ENCODE measurements around the gene GPBAR1.

Gene GPBAR1

DNA sequence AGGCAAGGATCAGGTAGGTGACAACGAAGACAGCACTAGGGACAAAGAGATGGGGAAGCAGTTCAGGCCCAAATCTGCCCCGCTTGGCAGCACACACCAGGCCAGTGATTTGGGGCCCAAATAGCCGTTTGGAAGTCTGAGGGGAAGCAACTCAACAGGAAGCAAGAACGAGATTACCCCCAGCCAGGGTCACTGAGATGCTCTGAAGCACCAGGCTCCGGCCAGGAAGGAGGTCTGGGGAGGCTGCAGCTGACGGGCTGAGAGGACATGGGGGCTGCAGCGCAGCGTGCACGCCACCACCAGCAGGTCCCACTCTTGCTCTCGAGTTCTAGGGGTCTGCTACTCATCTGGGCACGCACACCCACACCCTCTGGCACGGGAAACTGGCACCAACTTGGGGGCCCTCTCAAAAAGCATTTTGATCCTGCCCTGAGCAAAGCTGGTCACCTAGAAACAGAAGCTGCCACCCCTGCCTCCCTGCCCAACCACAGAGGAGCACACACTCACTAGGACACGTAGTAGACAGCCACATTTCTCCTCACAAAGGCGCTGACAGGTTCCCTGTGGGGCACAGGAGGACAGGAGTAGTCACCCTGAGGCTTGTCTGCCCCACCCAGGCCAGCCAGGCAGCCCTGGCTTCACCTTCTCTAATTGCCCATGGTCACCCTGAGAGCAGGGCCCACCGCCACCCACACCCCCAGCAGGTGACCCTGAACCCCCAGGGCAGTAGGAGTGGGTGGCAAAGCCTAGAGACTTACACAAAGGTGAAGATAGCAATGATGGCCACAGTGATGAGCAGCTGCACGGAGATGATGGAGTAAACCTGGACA, 17.9 kb downstream of the GPBAR1 start:
- Mint-ChIP-seq H3K4me3 (no peak overlapping the region), H3K4me1 (peaks cover 29 to 45% of the 10 kb centered on the region in 2 donors), H3K27me3 (no peaks in the 10 kb centered on the region), H3K27ac (peak overlapping the region; percentile 47), H3K36me3 (peaks cover 27 to 55% of the 10 kb centered on the region in 2 donors), H3K9me3 (no peaks in the 10 kb centered on the region)
- ATAC-seq (replicated peaks): no peak
- no peak for DNase-seq

DNA sequence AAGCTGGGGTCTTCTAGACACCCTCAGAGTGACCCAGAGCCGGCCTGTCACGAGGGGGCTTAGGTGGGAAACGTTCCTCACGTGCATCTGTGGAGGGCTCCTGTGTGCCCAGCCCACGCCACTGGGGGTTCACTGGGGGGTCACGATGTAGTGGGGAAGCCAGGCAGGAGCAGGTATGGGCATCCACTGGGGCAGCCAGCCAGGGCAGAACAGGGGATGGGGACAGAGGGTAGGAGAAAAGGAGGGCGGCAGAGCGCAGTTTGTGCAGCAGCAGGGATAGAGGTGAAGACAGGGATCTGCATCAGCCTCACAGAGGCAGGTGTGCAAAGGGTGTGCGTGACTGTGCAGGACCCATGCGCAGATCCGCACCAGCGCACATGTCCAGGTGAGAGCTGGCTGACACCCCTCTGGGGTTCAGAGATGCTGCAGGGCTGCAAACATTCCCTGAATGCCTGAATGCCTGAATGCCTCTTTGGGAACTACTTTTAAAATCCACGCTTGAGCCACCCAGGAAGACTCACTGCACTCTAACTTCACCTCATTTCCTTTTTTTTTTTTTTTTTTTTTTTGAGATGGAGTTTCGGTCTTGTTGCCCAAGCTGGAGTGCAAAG, 19.6 kb downstream of the GPBAR1 start:
- H3K27ac Mint-ChIP-seq: peak overlapping the region; percentile 86
- H3K36me3 Mint-ChIP-seq: peaks cover 25 to 44% of the 10 kb centered on the region in 2 donors
- peaks cover 28 to 46% of the 10 kb centered on the region in 2 donors for H3K4me1 Mint-ChIP-seq
- H3K4me3 Mint-ChIP-seq: no peak overlapping the region
- H3K9me3 Mint-ChIP-seq: no peaks in the 10 kb centered on the region
- DNase-seq: no peak
- H3K27me3 Mint-ChIP-seq: no peaks in the 10 kb centered on the region
- ATAC-seq (replicated peaks): no peak

DNA sequence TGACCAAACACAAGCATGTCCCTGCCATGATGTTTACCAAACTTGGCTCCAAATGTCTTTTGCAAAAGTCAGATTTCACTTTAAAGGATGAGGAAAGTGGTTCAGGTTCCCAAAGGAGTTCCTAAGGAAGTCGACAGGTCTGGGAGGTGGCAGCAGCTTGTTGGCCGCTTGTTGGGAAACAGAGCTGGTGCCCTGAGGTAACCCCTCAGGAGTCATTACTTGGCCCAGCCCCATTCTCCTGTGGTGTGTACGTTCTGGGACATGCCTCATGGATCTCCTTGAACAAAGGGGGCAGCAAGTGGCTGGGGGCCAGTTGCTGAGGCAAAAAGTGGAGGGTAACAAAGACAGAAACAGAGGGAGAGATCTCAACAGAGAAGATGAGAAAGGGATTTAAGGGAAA, 20.6 kb downstream of the GPBAR1 start:
- Mint-ChIP-seq H3K27me3 (no peaks in the 10 kb centered on the region), H3K36me3 (peaks cover 24 to 48% of the 10 kb centered on the region in 2 donors), H3K4me3 (no peak overlapping the region), H3K9me3 (no peaks in the 10 kb centered on the region), H3K27ac (no peak overlapping the region), H3K4me1 (peaks cover 36 to 53% of the 10 kb centered on the region in 2 donors)
- no peak for DNase-seq
- no peak for ATAC-seq (replicated peaks)

DNA sequence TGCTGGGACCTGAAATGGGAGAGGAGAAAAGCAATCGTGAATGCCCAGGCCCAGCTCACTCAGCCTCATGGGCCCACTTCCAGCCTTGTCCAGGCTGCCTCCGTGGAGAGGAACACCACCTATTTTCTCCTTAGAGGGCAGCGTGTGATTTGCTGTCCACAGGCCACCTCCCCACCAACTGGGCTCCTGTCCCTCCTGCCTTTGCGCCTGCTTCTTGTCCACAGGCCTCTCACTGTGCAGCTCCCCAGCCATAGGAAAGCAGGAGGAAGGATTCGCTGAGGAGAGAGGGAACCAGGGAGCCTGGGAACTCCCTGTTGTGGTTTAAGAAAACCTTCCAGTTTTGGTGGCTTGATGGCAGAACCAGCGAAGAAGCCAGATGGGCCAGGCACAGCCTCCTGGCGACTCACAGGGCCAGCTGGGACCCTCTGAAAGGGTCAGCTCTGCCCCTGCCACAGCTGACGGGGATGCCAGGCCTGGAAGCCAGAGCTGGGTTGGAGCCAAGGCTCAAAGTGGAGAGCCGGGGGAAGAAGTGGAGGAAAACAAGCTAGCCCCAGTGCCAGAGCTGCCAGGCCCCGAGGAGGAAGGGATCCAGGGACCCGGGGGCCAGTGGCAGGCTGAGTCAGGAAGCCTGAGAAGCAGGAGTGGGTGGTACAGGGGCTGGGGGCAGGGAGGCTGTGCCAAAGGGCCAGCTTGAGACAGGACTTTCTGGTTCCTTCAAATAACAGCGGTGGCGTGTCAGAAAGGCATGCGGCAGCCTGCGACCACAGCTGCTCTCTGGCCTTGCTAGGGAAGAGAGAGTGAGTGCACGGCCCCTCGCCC, 21.6 kb downstream of the GPBAR1 start:
- no peaks in the 10 kb centered on the region for H3K9me3 Mint-ChIP-seq
- H3K4me3 Mint-ChIP-seq: no peak overlapping the region
- DNase-seq: no peak
- H3K4me1 Mint-ChIP-seq: peaks cover 43 to 52% of the 10 kb centered on the region in 2 donors
- H3K27ac Mint-ChIP-seq: peak overlapping the region; percentile 62
- peaks cover 15 to 41% of the 10 kb centered on the region in 2 donors for H3K36me3 Mint-ChIP-seq
- H3K27me3 Mint-ChIP-seq: no peaks in the 10 kb centered on the region
- ATAC-seq (replicated peaks): no peak

DNA sequence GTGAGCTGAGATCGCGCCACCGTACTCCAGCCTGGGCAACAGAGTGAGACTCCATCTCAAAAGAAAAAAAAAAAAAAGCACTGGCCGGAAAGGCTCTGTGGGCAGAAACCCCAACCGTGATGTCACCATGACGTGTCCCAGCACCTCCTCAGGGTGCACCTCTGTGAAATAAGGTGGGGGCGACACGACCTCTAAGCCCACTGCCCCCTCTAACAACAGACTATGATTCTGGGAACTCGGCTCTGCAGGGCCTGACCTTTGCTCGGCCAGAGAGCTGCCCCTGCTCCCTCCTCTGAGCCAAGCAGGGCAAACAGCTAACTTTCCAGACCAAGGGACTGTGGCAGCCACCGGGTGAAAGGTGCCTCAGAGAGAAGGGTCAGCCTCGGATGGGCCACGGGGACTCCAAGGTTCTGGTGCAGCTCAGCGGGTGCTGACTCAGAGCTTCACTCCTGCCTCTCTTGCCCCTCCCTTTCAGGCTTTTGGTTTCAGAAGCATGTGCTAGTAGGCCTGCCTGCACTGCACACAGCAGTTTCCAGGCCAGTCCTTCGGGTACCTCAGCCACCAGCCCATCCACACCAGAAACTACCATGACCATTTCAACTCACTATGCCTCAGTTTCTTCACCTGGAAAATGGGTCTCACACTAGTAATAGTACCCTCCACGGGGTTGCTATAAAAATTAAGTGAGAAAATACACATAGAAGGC, 23.4 kb downstream of the GPBAR1 start:
- Mint-ChIP-seq H3K36me3 (peaks cover 15 to 34% of the 10 kb centered on the region in 2 donors), H3K27ac (peak overlapping the region; percentile 84), H3K27me3 (no peaks in the 10 kb centered on the region), H3K4me3 (peak overlapping the region in 1 of 2 donors; percentile 13), H3K4me1 (peaks cover 54 to 67% of the 10 kb centered on the region in 2 donors), H3K9me3 (no peaks in the 10 kb centered on the region)
- DNase-seq (no peak), ATAC-seq (replicated peaks) (peak; percentile 13 to 15)

DNA sequence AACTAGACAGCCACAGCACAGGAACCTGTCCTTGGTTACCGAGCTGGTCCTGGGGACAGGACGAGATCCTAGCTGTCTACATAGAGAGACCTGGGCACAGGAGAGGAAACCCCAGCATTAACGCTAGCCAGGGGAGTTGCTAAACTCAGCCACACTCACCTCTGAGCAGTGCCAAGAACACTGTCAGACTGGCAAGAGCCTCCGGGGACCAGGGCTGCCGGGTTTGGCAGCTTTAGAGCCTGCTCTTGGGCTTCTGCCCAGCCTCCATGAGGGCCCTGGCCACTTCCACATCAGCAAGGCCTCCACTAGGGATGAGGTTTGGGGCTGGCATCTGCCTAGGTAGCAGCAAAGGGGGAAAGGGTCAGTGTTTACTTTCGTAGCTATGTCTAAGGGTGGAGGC, 24.8 kb downstream of the GPBAR1 start:
- peak overlapping the region; percentile 83 to 94 for H3K4me3 Mint-ChIP-seq
- no peak for DNase-seq
- peaks cover 5 to 21% of the 10 kb centered on the region in 2 donors for H3K36me3 Mint-ChIP-seq
- no peaks in the 10 kb centered on the region for H3K9me3 Mint-ChIP-seq
- peaks cover 58 to 80% of the 10 kb centered on the region in 2 donors for H3K4me1 Mint-ChIP-seq
- peak overlapping the region; percentile 98 for H3K27ac Mint-ChIP-seq
- no peak for ATAC-seq (replicated peaks)
- no peaks in the 10 kb centered on the region for H3K27me3 Mint-ChIP-seq

DNA sequence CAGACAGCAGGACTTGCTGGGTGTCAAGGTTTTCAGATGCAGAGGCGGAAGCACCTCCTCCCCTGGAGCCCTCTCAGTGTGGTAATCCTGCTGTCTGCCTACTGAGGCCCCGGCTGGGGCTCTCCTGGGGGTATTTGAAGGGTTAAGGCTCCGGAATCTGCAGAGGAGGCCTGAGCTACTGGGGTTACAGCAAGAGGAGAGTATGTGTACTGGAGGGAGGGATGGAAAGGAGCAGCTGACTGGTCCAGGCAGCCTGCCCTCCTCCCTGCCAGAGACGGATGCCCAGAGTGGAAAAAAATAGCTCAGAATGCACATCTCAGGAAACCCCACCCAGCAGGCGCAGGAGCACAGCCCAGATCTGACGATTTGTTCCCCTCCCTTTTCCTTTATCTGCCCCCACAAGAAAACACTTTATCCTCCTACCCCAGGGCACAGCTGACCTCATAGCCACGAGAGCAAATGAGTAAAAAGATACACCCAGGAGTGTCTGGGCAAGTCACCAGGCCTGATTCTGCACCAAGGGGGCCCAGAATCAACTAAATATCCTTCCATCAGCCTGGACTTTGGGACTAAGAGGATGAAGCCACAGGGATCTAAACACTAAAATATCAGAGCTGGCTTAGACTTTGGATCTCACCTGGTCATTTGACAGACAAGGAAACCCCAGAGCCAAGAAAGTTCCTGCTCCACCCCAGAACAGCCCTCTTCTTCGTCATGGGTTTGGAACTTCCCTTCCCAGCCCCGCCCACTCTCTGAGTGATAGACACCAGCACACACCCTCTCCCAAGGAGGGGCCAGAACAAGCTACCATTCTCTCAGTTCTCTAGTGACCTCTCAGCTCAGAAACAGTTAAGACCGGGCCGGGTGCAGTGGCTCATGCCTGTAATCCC, 26.0 kb downstream of the GPBAR1 start:
- DNase-seq (peak; percentile 81), ATAC-seq (replicated peaks) (peak; percentile 81)
- Mint-ChIP-seq H3K9me3 (no peaks in the 10 kb centered on the region), H3K27ac (peak overlapping the region; percentile 98), H3K36me3 (peaks cover 3 to 16% of the 10 kb centered on the region in 2 donors), H3K4me3 (peak overlapping the region; percentile 83 to 94), H3K27me3 (no peaks in the 10 kb centered on the region), H3K4me1 (peaks cover 63 to 92% of the 10 kb centered on the region in 2 donors)

DNA sequence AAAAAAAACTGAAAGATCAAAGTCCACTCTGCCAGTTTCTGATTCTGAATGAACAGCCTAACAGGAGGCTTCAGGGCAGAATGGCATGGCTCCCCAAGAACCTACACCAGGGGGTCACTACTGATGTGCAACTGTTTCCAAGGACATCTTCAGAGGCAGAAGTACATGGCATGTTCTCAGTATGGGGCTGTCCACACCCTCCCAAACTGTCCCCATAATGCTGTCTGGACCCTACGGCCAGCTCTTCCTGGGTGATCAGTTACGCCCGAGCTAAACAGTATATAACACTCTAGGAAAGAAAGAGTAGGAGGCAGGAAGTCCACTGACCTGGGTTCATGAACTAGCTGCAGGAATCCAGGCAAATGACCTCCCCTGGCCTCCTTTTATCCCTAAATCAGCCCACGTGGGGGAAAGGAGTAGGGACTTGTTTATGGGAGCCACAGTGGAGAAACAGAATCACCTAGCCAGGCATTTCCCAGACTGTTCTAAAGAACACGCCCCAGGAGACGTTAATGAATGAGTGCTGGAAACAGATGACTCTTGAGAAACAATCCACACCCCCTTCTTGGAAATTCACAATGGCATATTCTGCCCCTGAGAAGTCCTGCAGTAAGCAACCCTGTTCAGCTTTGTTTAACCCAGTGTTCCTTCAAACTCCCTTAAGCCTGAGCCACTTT, 29.0 kb downstream of the GPBAR1 start:
- DNase-seq (no peak), ATAC-seq (replicated peaks) (no peak)
- peak overlapping the region; percentile 85 for H3K27ac Mint-ChIP-seq
- no peaks in the 10 kb centered on the region for H3K27me3 Mint-ChIP-seq
- peak overlapping the region; percentile 91 for H3K4me3 Mint-ChIP-seq
- no peaks in the 10 kb centered on the region for H3K9me3 Mint-ChIP-seq
- H3K4me1 Mint-ChIP-seq: peaks cover 53 to 94% of the 10 kb centered on the region in 2 donors
- peaks cover 1 to 13% of the 10 kb centered on the region in 2 donors for H3K36me3 Mint-ChIP-seq

DNA sequence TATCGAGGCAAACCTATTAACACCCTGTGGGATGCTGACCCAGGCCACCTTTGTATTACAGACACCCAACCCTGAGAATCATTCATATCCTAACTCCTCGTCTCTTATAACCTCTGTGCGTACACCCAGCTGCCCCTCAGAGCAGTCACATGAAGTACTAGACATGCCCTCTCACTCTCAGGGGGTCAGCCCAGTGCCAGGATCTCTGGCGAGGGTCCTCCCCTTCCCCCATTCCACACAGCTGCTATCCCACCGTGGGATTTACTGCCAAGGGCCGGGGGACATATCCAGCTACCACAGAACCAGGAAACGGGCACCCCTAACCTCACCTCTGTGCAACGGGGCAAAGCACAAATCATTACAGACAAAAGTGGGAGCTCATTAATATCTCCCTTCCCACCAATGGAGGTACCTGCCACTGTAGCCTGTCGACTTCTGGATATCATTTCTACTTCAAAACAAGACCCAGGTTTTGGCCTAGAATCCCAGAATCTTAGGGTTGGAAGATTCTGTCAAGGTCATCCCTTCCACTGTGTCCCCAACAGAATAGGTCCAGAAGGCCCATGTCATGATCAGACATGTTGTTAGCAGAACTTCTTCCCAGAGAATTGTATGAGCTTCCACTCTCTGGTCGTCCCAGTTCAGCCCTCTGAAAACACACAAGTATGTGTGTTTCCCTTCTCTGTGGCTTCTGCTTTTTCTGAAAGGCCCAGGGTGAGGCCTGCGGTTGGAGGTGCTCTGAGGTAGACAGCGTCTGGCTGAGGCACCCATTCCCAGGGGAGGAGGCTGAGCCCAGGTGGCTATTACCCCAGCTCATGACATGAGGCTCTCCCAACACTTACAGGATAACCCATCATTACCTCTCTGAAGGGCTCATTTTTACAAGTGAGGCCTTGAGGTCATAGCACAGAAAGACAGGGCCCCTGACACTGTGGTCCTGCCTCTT, 29.8 kb downstream of the GPBAR1 start:
- peak; percentile 78 for DNase-seq
- H3K27me3 Mint-ChIP-seq: no peaks in the 10 kb centered on the region
- H3K27ac Mint-ChIP-seq: peak overlapping the region; percentile 85
- ATAC-seq (replicated peaks): peak; percentile 60 to 71
- peaks cover 50 to 93% of the 10 kb centered on the region in 2 donors for H3K4me1 Mint-ChIP-seq
- H3K9me3 Mint-ChIP-seq: no peaks in the 10 kb centered on the region
- H3K4me3 Mint-ChIP-seq: peak overlapping the region; percentile 91
- peaks cover 1 to 10% of the 10 kb centered on the region in 2 donors for H3K36me3 Mint-ChIP-seq

DNA sequence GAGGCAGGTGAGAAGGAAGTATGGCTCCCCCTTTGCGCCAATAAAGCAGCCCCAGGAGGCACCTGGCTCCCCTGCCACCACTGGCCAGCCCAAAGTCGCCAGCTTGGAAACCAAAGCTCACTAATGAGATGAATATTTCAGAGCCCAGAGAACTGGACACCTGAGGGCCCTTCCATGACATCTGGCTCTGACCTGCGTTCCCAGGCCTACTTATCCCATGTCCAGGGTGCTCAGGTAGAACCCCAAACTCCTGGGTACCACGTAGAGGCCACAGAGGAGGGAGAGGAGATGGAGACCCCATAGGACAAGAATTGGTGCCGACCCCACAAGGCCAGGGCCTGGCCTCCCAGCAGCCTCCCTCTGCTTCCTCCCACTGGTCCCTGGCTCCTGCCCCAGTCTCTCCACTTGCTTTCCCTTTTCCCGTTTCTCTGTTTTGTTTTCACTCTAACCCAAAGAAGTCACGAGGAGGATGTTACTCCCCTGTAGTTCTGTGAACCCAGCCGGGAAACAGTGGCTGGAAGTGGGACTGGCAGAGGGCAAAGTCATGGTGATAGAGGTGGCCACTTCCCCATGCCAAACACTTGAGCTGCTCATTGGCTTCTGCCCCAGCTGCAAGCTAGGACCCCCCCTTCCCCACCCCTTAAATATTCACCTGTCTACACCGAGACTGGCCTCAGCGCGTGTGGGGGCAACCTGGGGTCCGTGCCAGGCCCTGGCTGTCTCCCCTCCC, 30.7 kb downstream of the GPBAR1 start:
- ATAC-seq (replicated peaks): peak; percentile 1
- peak overlapping the region; percentile 85 for H3K27ac Mint-ChIP-seq
- peaks cover 43 to 84% of the 10 kb centered on the region in 2 donors for H3K4me1 Mint-ChIP-seq
- peaks cover 1 to 8% of the 10 kb centered on the region in 2 donors for H3K36me3 Mint-ChIP-seq
- peak overlapping the region; percentile 91 for H3K4me3 Mint-ChIP-seq
- DNase-seq: no peak
- H3K9me3 Mint-ChIP-seq: no peaks in the 10 kb centered on the region
- no peaks in the 10 kb centered on the region for H3K27me3 Mint-ChIP-seq
